ENCODE measurements around the gene CDKN3.
"Not testable (repeated sequence)": the region's sequence is repeated elsewhere in the genome, so short reads cannot be mapped to it uniquely, and the experiment has no call there.

CDKN3 gene

DNA sequence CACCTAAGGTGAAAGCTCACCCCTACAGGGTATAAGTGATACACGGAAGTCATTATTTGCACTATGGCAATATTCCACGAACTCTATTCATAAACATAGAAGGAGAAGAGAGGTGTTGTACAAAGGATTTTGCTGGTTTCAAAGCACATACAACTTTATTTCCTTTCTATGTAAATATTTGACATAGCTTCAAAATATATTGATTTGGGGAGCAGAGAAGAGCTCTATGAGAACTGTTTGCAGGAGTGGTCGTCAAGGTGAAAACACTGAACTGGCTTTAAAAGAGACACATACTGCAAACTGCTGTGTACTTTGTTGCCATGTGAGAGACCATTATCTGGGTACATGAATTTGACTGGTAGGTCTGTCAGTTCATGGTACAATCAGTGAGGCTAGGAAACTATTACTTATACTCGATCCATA is 27.7 kb downstream of the CDKN3 start:
- DNase-seq: no peak

DNA sequence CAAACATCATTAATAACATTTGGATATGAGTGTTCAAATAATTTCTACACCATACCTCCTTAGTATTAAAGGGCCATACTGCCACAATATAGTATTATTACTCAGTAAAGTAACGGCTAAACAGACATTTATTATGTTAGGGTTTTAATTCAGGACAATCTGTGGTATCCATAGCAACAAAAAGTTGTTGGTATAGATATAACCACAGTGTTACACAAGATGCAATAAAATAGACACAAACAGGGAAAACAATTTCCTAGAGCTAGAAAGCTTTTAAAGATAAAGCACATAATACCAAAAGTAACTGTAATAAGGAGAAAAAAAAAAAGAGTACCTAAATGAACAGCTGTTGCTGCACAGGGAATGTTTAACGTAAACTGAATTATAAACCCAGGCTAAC is 28.3 kb downstream of the CDKN3 start:
- DNase-seq: no peak

DNA sequence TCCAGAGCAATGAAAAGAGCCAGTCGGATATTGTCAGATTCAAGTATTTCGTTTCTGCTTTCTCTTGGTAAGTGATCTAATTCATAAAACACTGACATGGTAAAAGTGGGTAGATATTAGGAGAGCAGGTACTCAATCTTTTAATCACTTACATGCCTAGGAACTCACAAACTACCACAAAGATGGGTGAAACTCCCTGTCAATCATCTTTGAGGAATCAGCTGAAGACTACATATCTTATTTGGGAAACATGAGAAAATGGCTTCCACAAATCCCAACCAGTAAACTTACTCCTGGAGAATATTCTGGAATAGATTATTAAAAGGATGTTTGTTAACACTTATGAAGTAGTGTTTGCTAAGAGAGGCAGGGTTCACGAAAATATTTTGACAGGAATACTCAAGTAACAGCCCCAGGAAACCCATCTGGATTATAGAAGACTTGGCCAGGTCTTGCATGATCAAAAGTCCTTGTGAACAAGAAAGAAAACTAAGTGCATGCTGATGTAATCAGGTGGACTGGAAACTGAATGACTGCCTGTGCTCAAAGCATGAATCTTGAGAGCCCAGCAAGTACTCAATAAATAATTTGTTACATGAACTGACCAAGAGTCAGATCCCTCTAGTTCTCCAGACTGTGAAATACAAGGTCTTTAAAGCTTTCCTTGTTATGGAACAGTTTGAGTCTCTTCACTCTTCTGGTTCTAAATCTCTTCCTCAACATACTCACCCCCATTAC is 28.9 kb downstream of the CDKN3 start:
- no peak for DNase-seq

DNA sequence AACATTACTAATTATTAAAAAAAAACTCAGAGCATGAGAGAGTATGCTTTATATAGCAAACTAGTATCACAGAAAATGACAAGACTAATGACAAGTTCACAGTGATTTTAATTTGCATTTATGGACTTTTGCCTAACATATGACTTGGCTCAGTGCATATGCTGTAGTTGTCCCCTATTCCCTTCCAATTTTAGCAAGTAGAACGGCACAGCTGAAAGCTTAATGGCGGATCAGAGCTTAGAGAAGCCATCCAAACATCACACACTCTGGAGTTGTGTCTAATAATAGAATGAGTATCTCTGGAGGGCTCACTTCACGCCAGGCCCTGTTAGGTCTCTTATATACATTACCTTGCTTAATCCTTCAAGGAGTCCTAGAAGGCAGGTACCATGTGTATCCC is 31.1 kb downstream of the CDKN3 start:
- no peak for DNase-seq

DNA sequence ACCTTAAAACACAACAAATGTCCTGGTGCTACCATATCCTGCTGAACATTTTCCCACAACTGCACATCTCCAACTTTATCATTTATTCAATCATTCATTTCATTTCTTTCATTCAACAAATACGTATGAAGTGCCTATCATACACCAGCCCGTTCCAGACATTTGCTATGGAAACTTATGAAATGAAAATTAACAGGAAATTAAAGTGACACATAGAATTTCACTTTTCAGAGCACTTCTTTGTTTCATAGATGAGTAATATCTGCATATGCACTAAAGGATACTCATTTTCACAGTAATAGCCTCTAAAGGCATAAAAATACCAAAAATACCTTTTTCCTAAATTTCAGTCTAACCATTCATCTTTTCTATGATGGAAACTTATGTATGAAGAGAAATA is 31.7 kb downstream of the CDKN3 start:
- DNase-seq: no peak

DNA sequence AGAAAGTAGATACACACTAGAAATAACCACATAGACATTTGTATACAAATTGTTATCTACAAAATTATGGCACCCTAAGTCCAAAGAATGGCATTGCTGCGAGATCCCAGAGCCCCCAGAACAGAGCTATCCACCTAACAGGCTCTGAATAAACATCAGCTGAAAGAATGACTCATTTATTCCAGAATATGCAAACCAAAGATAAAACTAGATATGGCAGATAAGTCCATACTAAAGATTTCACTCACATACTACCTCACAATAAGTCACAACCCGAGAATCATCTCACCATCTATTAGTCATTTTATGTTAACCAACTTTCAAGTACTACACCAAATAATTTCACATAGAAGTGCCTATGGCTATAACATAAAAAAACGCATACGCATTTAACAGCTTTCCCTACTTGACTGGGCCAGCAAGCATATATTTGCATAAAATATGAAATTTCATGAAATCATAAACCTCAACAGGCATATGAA is 38.7 kb downstream of the CDKN3 start:
- DNase-seq: no peak

DNA sequence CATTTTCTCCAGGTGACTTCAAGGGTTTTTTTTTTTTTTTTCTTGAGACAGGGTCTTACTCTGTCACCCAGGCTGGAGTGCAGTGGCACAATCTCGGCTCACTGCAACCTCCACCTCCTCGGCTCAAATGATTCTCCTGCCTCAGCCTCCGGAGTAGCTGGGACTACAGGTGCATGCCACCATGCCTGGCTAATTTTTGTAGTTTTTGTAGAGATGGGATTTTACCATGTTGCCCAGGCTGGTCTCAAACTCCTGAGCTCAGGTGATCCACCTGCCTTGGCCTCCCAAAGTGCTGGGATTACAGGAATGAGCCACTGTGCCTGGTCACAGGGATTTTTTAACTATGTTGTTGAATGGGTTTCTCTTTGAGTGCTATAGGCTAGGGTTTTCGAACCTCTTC is 41.1 kb downstream of the CDKN3 start:
- not testable (repeated sequence) for DNase-seq

DNA sequence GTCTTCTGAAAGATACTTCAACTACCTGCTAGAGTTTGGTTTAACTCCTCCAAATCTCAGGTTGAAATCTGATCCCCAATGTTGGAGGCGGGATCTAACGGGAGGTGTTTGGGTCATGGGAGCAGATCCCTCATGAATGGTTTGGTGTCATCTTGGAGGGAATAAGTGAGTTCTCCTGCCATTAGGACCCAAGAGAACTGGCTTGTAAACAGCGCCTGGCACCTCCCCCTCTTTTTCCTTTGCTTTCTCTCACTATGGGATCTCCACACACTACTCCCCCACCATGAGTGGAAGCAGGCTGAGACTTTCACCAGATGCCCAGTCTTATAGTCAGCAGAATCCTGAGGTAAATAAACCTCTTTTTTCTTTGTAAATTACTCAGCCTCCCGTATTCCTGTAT is 41.9 kb downstream of the CDKN3 start:
- no peak for DNase-seq

DNA sequence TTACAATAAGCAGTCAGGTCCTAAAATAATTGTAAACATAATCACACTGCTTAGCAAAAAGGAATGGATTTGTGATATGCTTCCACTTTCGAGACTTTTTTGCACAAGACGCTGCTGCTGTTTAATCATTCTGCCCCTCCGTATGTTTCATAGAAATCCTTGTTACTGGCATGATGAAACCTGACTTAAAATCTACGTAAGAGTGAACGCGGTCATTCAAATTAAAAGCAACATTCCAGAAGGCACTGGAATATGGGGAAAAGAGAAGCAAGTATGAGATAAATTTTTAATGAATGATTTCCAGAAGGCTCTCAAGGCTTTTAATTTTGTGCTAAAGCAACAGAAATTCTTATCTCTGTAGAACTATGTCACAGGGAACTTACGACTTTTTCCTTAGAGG is 43.2 kb downstream of the CDKN3 start:
- DNase-seq: no peak

DNA sequence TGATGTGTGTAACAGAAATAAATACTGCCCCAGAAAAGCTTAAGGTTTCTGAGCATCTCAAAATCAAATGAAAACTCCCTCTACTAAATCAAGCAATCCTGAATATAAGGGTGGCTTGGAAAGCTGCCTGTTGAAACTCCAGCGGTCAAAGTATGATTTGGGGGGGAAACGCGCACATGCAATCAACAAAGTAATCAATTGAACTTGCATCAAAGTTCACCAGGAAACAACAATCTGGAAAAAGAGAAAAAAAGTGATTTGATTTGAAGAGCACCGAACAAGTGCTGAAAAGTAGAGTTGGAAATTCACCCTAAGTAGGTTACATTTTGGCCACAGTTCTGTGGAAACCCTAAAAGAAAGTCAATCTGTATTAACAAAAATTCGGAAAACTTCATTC is 43.7 kb downstream of the CDKN3 start:
- DNase-seq: no peak

DNA sequence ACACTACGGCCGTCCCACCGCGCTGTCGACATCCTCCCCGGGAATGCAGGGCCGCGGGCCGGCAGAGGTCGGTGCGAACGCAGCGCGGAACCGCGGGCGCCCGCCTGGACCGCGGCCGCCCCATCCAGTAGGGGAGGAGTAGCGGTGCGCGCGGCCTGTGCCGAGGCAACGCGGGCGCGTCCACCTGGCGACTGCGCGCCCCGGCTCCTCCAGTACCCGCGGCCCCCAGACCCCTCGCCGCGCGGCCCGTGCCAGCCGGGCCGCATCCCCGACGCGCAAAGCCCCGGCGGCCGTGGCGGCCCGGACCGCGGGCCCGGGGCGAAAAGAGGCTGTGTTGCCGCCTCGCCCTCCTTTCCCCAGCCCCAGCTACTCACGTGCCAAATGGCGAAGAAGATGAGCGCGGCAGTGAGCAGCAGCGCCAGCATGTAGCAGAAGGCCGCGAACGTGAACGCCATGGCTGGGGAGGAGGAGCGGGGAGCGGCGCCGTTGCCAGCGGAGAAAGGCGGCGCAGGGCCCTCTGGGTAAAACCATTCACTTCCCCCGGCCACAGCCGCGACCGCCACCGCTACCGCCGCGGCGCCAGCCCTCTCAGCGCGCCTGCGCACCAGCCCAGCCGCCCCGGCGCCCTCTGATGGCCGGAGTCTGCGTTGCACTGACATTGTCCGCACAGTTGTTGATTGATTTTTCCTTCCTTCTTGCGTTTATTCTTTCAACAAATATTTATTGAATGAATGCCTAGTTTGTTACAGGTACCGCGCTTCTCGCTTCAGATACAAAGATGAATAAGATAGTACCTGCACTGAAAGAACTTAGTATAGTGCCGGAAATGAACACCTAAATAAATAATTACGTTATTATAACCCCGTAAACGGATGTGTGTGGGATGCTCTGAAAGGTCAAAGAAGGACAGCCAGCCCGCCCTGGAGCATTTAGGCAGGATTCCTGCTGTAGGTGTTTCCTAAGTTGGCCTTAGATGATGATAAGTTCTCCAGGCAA is 44.4 kb downstream of the CDKN3 start, which contains the start of gene CNIH1:
Gene CNIH1, minus strand, starts transcription at position 502 of the 996 bp plus-strand sequence. Its CDS starts 47 bp downstream, at position 455.
- DNase-seq: peak; percentile 92

DNA sequence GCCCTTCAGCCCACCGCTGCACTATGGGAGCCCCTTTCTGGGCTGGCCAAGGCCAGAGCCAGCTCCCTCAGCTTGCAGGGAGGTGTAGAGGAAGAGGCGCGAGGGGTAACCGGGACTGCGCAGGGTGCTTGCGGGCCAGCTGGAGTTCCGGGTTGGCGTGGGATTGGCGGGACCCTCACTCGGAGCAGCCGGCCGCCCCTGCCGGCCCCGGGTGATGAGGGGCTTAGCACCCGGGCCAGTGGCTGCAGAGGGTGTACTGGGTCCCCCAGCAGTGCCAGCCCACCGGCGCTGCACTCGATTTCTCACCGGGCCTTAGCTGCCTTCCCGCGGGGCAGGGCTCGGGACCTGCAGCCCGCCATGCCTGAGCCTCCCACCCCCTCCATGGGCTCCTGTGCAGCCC is 46.2 kb downstream of the CDKN3 start:
- not testable (repeated sequence) for DNase-seq

DNA sequence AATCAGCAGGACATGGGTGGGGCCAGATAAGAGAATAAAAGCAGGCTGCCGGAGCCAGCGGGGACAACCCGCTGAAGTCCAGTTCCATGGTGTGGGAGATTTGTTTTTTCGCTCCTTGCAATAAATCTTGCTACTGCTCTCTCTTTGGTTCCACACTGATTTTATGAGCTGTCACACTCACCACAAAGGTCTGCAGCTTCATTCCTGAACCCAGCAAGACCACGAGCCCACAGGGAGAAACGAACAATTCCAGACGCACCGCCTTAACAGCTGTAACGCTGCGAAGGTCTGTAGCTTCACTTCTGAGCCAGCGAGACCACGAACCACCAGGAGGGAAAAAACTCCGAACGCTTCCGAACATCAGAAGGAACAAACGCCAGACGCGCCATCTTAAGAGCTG is 47.2 kb downstream of the CDKN3 start:
- no peak for DNase-seq

DNA sequence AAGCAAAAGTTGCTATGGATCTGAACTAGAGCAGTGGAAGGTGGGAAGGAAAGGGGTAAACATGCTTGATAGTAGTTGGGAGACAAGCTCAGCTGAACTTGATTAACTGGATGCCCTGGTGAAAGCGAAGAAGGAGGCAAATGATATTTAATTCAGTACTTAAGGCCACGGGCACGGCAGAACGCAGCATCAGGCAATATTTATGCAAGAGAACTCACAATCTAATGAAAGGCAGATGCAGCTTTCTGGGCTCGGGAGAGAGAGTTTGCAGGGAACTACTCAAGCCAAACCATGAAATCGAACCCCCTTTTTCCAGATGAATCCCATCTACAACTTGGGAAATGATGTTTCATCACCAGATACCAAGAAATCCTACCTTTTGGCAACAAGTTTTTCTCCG is 47.9 kb downstream of the CDKN3 start:
- no peak for DNase-seq

DNA sequence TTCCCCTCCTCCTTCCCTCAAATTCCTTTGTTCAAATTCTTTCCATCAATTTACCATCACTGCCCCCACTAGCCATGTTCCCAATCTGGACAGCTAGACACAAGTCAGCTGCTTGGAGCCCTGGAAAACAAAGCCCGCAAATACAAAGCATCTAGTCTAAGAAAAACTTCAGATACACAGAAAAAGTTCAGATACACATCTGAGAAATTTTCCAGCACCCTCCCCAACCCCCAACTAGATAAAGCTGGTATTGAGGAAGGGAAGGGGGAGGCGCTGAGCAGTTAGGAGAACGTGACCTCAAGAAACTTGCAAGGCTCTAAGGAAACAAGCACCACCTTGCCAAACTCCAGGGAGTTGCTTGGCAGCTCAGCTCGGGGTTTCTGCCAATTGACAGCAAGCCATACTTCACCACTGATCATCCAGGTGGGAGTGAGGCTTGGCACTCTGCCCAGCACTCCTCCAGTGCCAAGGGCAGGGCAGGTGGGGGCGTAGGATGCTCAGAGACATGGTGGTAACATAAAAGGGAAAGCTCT is 49.4 kb downstream of the CDKN3 start:
- DNase-seq: no peak

DNA sequence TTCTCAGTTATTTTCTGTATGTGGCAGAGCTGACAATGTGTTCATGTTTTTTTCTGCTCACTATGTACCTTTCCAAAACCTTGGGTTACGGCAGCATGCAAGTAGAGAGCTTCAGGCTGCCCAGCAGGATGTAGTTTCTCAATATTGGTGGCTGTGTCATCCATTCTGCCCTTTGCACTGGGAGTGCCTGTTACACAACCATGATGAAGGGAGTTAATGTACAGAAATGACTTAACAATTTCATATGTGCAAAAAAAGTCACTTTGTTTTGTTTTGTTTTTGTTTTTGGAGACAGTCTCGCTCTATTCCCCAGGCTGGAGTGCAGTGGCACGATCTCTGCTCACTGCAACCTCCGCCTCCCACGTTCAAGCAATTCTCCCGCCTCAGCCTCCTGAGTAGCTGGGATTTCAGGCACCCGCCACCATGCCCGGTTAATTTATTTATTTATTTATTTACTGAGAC is 50.5 kb downstream of the CDKN3 start:
- DNase-seq: no peak

DNA sequence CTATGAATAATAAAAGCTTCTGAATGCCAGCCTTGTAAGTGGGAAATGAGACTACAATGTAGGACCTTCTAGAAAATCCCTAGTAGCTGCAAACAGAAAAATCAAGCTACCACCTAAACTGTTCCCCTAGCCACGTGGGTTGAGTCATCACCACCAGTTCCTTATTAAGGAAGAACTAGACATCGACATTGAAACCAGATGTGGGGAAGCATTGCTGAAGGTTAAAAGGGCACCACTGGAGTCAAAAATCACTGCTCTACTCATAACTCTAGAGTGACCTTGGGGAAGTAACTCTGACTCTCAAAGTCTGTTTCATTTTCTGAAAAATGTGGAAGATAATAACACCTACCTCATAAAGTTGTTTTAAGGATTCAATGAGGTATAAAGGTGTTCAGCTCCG is 53.7 kb downstream of the CDKN3 start:
- DNase-seq: no peak

DNA sequence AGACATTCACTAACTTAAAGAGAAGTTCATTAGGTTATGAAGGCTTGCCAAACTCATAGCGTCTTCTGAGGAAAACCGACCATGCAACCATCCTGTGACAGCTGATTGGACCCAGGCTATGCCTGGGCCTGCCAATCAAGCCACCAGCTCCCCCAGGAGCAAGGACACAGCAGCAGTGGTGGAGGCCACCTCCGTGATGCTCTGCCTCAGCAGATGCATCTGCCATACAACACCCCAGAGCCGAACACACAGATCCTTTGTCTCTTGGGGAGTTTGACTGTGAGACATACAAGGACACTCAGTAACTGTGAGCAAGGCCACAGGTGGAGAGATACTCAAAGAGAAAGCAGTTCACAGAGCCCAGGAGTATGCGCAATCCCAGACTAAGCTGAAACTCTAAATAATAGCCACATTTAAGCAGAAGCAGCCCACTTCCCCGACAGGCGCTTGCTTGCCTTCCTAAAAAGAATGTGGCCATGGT is 54.4 kb downstream of the CDKN3 start:
- DNase-seq: no peak

DNA sequence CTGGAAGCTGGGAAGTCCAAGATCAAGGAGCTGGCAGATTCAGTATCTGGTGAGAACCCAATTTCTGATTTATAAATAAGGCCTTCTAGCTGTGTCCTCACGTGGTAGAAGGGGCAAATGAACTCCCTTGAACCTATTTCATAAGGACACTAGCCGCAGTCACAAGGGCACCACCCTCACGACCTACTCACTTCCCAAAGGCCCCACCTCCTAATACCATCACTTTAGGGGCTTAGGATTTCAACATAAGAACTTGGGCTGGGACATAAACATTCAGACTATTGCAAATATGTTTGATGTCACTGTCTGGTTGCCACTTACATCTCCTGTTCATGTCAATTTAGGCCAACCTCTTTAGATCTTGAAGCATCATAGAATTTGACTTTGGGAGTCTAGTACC is 55.2 kb downstream of the CDKN3 start:
- no peak for DNase-seq

DNA sequence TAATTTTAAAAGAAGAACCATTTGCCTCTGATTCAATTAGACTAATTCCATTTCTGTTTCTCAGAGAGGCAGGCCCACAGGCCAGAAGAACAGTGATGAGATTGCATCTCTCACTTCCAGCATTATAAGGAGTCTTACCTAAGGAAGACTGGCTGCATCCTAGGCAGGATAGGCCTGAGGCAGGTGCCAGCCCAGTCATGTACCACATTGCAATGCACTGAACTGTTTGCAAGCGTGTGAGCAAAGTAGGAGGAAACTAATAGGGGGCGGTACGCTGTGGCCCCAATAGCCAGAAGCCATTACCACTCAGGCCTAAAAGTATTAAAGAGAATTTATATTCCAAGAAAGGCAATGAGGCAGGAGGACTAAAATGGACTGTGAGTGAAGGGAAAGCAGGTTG is 56.4 kb downstream of the CDKN3 start:
- DNase-seq: no peak

DNA sequence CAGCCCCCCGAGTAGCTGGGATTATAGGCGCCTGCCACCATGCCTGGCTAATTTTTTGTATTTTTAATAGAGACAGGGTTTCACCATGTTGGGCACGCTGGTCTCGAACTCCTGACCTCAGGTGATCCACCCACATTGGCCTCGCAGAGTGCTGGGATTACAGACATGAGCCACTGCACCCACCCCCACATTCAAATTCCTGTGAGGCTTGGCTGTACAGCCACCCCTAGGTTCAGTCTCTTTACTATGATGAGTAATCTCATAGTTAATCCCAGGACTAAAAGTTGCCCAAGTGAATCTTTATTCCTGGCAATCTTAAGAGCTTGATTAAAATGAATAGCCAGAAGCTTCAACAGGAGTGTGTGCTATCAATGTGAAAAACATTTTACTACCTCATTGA is 57.2 kb downstream of the CDKN3 start:
- DNase-seq: not testable (repeated sequence)

DNA sequence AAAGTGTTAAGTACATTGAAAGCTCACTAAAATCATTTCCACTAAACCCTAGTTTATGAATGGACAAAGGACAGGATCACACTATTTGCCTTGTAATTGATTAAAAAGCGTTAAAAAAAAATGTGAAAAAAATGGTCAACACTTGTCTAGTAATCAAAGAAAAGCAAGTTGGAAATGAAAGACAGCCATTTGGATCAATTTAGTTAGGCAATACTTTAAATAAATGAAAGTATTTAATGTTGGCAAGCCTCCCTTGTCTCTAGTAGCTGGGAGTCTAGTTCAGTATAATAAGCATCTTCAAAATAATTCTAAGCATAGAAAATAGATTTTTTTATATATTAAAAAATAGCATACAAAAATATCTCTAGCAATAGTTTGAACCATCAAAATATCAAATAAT is 58.6 kb downstream of the CDKN3 start:
- no peak for DNase-seq
